Lower leg skin (tissue), 4 donors: ENCODE measurements around the gene SLC26A11. TPM values are rescaled to one million over a fixed set of nuclear protein-coding genes. Genes with fewer than 3 reads are reported as not detected.

Experiments
- DNase-seq, 2 donors: peaks; one replicate each; pipeline ENCODE4 v3.0.0-alpha.2; 2019; ENCODE audit warnings: low spot score in 2 of 2
- H3K4me3 ChIP-seq: fragments of 200-600 bp; sonication (generic); 2 replicates; pipeline ENCODE4 v1.5.1; 2017; ENCODE audit warnings: mild to moderate bottlenecking, low read depth; ENCODE audit not compliant: poor library complexity, severe bottlenecking
- CTCF ChIP-seq, 3 donors: fragments of 450-650 bp; IDR thresholded peaks; one replicate each; pipeline ENCODE4 v1.5.1; 2016; ENCODE audit warnings: antibody characterized with exemption in 3 of 3, mild to moderate bottlenecking in 3 of 3, moderate library complexity in 2 of 3
- POLR2A ChIP-seq, 2 donors: fragments of 450-650 bp; IDR thresholded peaks; one replicate each; pipeline ENCODE4 v1.6.1; 2016 to 2017; ENCODE audit warnings: antibody characterized with exemption in 2 of 2, mild to moderate bottlenecking in 1 of 2, moderate library complexity in 1 of 2
- WGBS, 2 donors: methylation state at CpG; one replicate each; pipeline ENCODE4 v1.1.5; 2018; 5-methylcytosine and 5-hydroxymethylcytosine counted together
- intact Hi-C: fragments of 100-400 bp; cut with DNase I; formaldehyde crosslinking; loops from one replicate; pipeline ENCODE4 v1.15.0; 2023; ENCODE audit warnings: low total_unique reads
- total RNA-seq, 4 donors: library from RNA; depleted of rRNA; stranded (reverse); fragments of >200 nt; gene quantifications; one replicate each; pipeline ENCODE4 v1.1.0, GENCODE V29; 2016

SLC26A11 gene
- total RNA-seq, 4 donors from 2014 or later: 20.1 to 28.1 (median 22.3) TPM

DNA sequence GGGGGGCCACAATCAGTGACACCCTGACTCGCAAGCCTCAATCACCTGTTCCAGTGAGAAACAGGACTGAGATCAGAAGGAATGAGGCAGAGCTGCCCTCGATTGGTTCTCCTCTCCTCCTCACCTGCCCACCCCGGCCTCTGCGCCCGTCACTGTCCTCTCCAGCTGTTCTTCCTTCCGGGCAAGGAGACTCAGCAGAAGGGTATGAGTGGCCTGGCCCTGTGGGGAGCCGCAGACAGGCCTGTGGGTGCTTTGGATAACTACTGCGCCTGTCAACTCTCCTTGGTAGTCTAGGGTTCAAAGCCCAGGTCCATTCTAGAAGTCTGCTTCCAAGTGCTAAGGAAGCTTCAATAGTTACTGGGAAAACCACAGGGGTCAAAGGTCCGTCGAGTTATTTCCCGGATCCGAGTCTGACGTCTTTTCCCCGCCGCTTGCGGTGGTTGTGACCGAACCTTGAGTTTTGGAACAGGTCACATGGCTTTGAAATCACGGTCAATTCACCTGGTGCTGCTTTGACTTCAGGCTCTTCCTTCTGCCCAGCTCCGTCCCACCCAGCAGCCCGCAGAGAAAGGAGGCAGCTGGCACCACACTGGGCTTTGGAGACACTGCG lies 42.1 kb upstream of the SLC26A11 start:
- intact Hi-C loops: no loop called here
- no peak overlapping the region for H3K4me3 ChIP-seq
- TF ChIP-seq POLR2A (IDR thresholded peaks at IDR 0.05) (no peak), CTCF (IDR thresholded peaks at IDR 0.05) (no peak)
- WGBS, 2 donors: 84 to 90% methylated on average over 21 of the region's 21 CpGs
- no peak for DNase-seq

DNA sequence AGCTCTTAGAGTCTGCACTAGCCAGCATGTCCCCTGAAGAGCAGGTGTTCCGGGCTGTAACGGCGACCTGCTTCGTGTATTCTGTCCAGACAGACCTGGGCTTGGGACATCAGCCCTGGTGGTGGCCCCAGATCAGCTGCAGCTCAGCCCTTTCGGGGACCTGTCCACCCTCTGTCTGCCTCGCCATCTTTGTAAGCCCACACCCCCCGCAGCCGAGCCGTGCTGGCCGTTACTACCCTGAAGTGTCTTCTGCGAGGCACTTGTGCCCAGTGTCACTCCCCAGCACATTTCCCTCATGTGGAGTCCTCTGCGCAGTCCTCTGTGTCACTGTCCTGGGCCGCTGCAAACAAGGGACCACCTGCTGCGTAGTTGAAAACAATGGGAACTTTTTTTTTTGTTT lies 40.0 kb upstream of the SLC26A11 start:
- WGBS, 2 donors: 85 to 86% methylated on average over 13 to 14 of the region's 14 CpGs
- intact Hi-C loops: no loop called here
- TF ChIP-seq POLR2A (IDR thresholded peaks at IDR 0.05) (no peak), CTCF (IDR thresholded peaks at IDR 0.05) (no peak)
- H3K4me3 ChIP-seq: no peak overlapping the region
- no peak for DNase-seq

DNA sequence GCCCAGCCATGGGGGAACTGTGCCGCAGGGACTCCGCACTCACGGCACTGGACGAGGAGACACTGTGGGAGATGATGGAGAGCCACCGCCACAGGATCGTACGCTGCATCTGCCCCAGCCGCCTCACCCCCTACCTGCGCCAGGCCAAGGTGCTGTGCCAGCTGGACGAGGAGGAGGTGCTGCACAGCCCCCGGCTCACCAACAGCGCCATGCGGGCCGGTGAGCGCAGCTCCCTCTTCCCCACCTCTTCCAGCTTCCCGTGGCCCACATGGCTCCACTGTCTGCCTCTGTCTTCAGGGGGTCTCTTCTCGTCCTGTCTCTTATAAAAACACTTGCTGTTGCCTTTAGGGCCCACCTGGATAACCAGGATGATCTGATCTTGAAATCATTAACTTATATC lies 38.8 kb upstream of the SLC26A11 start:
- intact Hi-C loops: no loop called here
- no peak for DNase-seq
- WGBS, 2 donors: 90 to 96% methylated on average over 17 of the region's 17 CpGs
- H3K4me3 ChIP-seq: no peak overlapping the region
- TF ChIP-seq CTCF (IDR thresholded peaks at IDR 0.05) (no peak), POLR2A (IDR thresholded peaks at IDR 0.05) (no peak)

GRCh38 chr17:80182118-80182844 lies 37.9 kb upstream of the SLC26A11 start:
- intact Hi-C loops: no loop called here
- TF ChIP-seq CTCF (IDR thresholded peaks at IDR 0.05): no peak
- TF ChIP-seq POLR2A (IDR thresholded peaks at IDR 0.05): no peak
- H3K4me3 ChIP-seq: no peak overlapping the region
- WGBS, 2 donors: 87 to 89% methylated on average over 27 to 29 of the region's 30 CpGs
- no peak for DNase-seq

DNA sequence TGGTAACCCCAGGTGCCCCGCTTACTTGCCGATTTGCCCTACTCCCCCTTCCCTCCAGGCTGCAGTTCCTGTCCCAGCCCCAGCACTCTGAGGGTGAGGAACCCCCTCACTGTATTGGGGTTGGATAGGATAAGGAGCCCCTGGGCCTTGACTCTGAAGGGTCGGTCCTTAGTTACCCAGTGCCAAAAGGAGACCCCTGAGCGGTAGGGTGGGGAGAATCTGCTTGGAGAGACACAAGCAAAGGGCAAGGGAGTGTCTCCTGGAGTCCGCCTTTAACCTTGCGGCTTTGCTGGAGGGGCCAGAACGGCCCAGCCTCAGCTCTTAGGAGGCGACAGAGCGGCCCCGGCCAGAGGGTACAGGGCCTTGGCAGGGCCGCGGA lies 37.4 kb upstream of the SLC26A11 start:
- intact Hi-C loops: no loop called here
- 87 to 89% methylated on average over 12 of the region's 12 CpGs for WGBS, 2 donors
- TF ChIP-seq CTCF (IDR thresholded peaks at IDR 0.05): no peak
- no peak for TF ChIP-seq POLR2A (IDR thresholded peaks at IDR 0.05)

More for the DNA sequence above, 37.4 kb upstream of the SLC26A11 start:
- no peak overlapping the region for H3K4me3 ChIP-seq
- DNase-seq: no peak
